GM06990 (cell line): ENCODE data around the gene TMEM234.
A peak's percentile ranks its signal among the peaks of the same experiment; 100 is the strongest.

Source experiments
- DNase-seq: peaks from one replicate; pipeline ENCODE4 v3.0.0-alpha.2; 2011; ENCODE audit not compliant: insufficient read length; ENCODE audit errors: extremely low read depth
- H3K27me3 ChIP-seq: replicated peaks from 2 replicates; pipeline ENCODE4 v1.6.0; 2011; ENCODE audit warnings: low read length; ENCODE audit not compliant: control insufficient read depth, insufficient read depth
- H3K36me3 ChIP-seq: 2 replicates; pipeline ENCODE4 v1.5.1; 2011; ENCODE audit warnings: low read length; ENCODE audit not compliant: control insufficient read depth, insufficient read depth
- H3K4me3 ChIP-seq: replicated peaks from 2 replicates; pipeline ENCODE4 v1.5.1; 2011; ENCODE audit warnings: low read depth, mild to moderate bottlenecking, control low read depth, low read length
- CTCF ChIP-seq: IDR thresholded peaks from 2 replicates; pipeline ENCODE4 v1.5.1; 2011; ENCODE audit warnings: low read length, control low read depth, mild to moderate bottlenecking, inconsistent platforms; ENCODE audit not compliant: insufficient read depth, poor library complexity, severe bottlenecking

The TMEM234 gene

GRCh38 chr1:32208469-32208868 is 13.7 kb downstream of the TMEM234 start:
- no peaks in the 10 kb centered on the region for H3K27me3 ChIP-seq
- no peak for DNase-seq
- TF ChIP-seq CTCF: no peak
- peaks cover 9% of the 10 kb centered on the region for H3K36me3 ChIP-seq
- H3K4me3 ChIP-seq: no peak overlapping the region

DNA sequence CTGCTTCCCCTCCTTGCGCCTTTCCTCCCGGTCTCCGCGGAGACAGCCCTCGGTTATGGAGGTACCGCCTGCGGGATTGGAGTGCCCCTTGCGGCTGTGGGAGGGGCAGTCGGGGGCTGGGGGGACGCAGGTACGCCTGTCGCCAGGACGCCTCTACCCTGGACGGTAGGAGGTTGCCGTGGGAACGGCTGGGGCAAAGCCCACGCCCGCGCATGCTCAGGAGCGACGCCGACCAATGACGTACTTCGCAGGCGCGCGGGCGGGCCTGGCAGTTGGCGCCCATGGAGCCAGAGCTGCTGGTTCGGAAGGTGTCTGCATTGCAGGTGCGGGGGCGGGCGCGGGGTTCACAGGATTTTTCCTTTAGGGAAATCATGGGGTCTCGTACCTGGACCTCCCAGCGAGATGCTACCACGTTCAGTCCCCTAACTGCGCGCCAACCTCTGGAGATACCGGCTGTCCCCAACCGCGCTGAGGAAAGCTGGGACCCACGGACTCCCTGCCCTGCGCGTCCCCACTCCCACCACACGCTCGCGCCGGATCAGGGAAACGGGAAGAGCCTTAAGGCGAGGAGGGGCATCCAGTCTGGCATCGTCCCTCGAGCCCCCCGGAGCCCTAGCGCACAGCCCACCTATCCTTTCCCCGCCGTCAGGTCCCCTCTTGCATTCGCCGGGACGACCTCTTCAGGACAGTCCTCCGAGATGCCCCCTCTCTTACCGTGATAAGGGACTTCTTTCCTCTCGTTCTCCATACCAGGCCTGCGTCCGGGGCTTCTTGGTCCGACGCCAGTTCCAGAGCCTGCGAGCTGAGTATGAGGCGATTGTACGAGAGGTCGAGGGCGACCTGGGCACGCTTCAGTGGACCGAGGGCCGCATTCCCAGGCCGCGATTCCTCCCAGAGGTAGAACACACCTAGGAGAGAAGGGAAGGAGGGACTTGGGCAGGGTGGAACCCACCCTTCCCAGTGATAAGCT is 16.5 kb downstream of the TMEM234 start, which contains the start of gene IQCC:
Gene IQCC, plus strand, starts transcription at position 271 of the 970 bp plus-strand sequence. Its CDS starts 11 bp downstream, at position 282.
- no peak for TF ChIP-seq CTCF
- peak within 1 kb of the TSS; percentile 79 for H3K4me3 ChIP-seq
- peaks cover 8% of the 10 kb centered on the region for H3K36me3 ChIP-seq
- H3K27me3 ChIP-seq: no peaks in the 10 kb centered on the region
- DNase-seq: peak; percentile 87

- Histone ChIP-seq H3K4me3 (no peak overlapping the region), H3K27me3 (no peaks in the 10 kb centered on the region), H3K36me3 (peaks cover 8% of the 10 kb centered on the region)
- no peak for DNase-seq
- TF ChIP-seq CTCF: no peak
Measured at GRCh38 chr1:32204943-32205361, 17.2 kb downstream of the TMEM234 start.

GRCh38 chr1:32201011-32201855 is 20.9 kb downstream of the TMEM234 start:
- peak; percentile 18 for TF ChIP-seq CTCF
- peaks cover 15% of the 10 kb centered on the region for H3K36me3 ChIP-seq
- peak overlapping the region; percentile 68 for H3K4me3 ChIP-seq
- DNase-seq: peak; percentile 77
- no peaks in the 10 kb centered on the region for H3K27me3 ChIP-seq

GRCh38 chr1:32200226-32201010 is 21.7 kb downstream of the TMEM234 start, which contains the start of gene CCDC28B:
CCDC28B (plus strand) TSS chr1:32200595; CDS start chr1:32201936, 1,341 bp downstream.
- TF ChIP-seq CTCF: no peak
- H3K27me3 ChIP-seq: no peaks in the 10 kb centered on the region
- H3K4me3 ChIP-seq: peak within 1 kb of the TSS; percentile 68
- peaks cover 22% of the 10 kb centered on the region for H3K36me3 ChIP-seq
- peak; percentile 71 for DNase-seq
